Aorta (tissue), 5 donors: Measurements from ENCODE around the gene SLC35F5. TPM values are rescaled to one million over a fixed set of nuclear protein-coding genes. Genes with fewer than 3 reads are reported as not detected.
"Not testable (repeated sequence)": the region's sequence is repeated elsewhere in the genome, so short reads cannot be mapped to it uniquely, and the experiment has no call there.

ENCODE experiments used
- ATAC-seq: fragments of 200-7000 bp; cut with Tn5 transposase; one replicate; pipeline ENCODE4 v1.9.1; 2022; ENCODE audit warnings: moderate library complexity; ENCODE audit not compliant: low FRiP score
- DNase-seq, 2 donors: peaks; one replicate each; pipeline ENCODE4 v3.0.0-alpha.2; 2020
- H3K27ac ChIP-seq, 2 donors: one replicate each; pipeline ENCODE4 v1.5.1; 2013; ENCODE audit warnings: low read length in 2 of 2, mild to moderate bottlenecking in 2 of 2, moderate library complexity in 2 of 2, control low read depth in 1 of 2, inconsistent platforms in 1 of 2, low read depth in 1 of 2
- H3K27me3 ChIP-seq, 2 donors: one replicate each; pipeline ENCODE4 v1.6.1; 2013; ENCODE audit warnings: control low read depth in 1 of 2, low read length in 1 of 2, mild to moderate bottlenecking in 1 of 2, moderate library complexity in 1 of 2; ENCODE audit not compliant: insufficient read depth in 2 of 2, control insufficient read depth in 1 of 2
- H3K36me3 ChIP-seq, 2 donors: one replicate each; pipeline ENCODE4 v1.6.1; 2013; ENCODE audit warnings: control low read depth in 1 of 2, low read length in 1 of 2, mild to moderate bottlenecking in 1 of 2; ENCODE audit not compliant: insufficient read depth in 2 of 2, control insufficient read depth in 1 of 2
- H3K4me1 ChIP-seq, 2 donors: one replicate each; pipeline ENCODE4 v1.6.1; 2013; ENCODE audit warnings: low read length in 2 of 2, control low read depth in 1 of 2, mild to moderate bottlenecking in 1 of 2, moderate library complexity in 1 of 2; ENCODE audit not compliant: insufficient read depth in 2 of 2, control insufficient read depth in 1 of 2
- H3K4me3 ChIP-seq, 2 donors: one replicate each; pipeline ENCODE4 v1.5.1; 2013; ENCODE audit warnings: low read length in 2 of 2, control low read depth in 1 of 2, mild to moderate bottlenecking in 1 of 2
- H3K9me3 ChIP-seq: one replicate; pipeline ENCODE4 v1.6.1; 2013; ENCODE audit warnings: mild to moderate bottlenecking, low read length; ENCODE audit not compliant: control insufficient read depth
- WGBS, 2 donors: extraction: QIAGEN DNeasy Blood & Tissue Kit; methylation state at CpG; one replicate each; pipeline ENCODE4 v1.1.7; 2013; 5-methylcytosine and 5-hydroxymethylcytosine counted together
- intact Hi-C, 2 donors: fragments of 100-400 bp; cut with DNase I; formaldehyde crosslinking; loops; one replicate each; pipeline versions ENCODE4 v1.14.2 to v1.15.0; 2022
- polyA plus RNA-seq, 2 donors: library from polyadenylated mRNA; stranded (reverse); fragments of 200-250 nt; gene quantifications; one replicate each; pipeline ENCODE4 v1.2.3, GENCODE V29; 2013
- total RNA-seq, 2 donors: library from RNA; stranded (reverse); fragmentation: NEBNext Ultra II Directional; extraction: Animal tissue kit (Norgen Biotek cat#: 25700); gene quantifications; one replicate each; pipeline ENCODE4 v1.2.1, GENCODE V29; 2021
- donor health status: healthy with polysubstance abuse.
- donor health status: Bipolar disorder and iron deficiency.
- donor health status: DM: no; HTN: no; CAD: no.
- donor health status: DM: no; HTN: no; CAD: no.
- donor health status: DM: yes; HTN: yes; CAD: no.

Gene SLC35F5
- total and polyA plus RNA-seq, 4 donors, result 17.4 to 82.4 (median 48.0) TPM

DNA sequence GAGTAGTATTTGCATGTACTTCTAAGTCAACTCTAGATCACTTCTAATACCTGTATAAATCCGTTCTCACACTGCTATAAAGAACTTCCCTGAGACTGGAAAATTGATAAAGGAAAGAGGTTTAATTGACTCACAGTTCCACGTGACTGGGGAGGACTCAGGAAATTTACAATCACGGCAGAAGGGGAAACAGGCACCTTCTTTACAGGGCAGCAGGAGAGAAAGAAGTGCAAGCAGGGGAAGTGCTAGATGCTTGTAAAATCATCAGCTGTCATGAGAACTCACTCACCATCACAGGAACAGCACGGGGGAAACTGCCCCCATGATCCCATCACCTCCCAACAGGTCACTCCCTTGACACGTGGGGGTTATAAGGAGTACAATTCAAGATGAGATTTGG lies 24.0 kb upstream of the SLC35F5 start:
- DNase-seq (no peak), ATAC-seq (no peak)
- H3K9me3 ChIP-seq, result no peaks in the 10 kb centered on the region
- peaks cover 0 to 1% of the 10 kb centered on the region in 2 donors for H3K27me3 ChIP-seq
- peaks cover 0 to 2% of the 10 kb centered on the region in 2 donors for H3K4me1 ChIP-seq
- intact Hi-C loops, result no loop called here
- H3K4me3 ChIP-seq, result no peak overlapping the region
- H3K36me3 ChIP-seq, result no peaks in the 10 kb centered on the region
- H3K27ac ChIP-seq, result no peak overlapping the region
- WGBS, 2 donors, result 38 to 41% methylated on average over 5 of the region's 5 CpGs

GRCh38 chr2:113777371-113777770 lies 20.9 kb upstream of the SLC35F5 start:
- intact Hi-C loops, result no loop called here
- 90 to 91% methylated on average over 3 of the region's 3 CpGs for WGBS, 2 donors

DNA sequence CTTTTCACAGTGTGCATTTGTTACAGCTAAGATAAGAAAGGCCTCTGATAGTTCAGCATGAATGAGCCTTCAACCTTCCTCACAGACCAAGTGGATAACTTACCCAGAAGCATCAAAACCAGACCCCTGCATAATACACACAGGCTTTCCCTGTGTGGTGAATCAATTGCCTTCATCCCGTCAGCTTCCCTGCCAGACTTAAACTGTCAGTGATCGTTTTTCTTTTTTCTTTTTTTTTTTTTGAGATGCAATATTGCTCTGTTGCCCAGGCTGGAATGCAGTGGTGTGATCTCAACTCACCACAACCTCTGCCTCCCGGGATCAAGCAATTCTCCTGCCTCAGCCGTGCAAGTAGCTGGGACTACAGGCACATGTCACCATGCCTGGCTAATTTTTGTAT lies 20.5 kb upstream of the SLC35F5 start:
- Histone ChIP-seq H3K27me3 (no peaks in the 10 kb centered on the region), H3K4me1 (no peaks in the 10 kb centered on the region), H3K36me3 (no peaks in the 10 kb centered on the region), H3K4me3 (no peak overlapping the region), H3K27ac (no peak overlapping the region), H3K9me3 (no peaks in the 10 kb centered on the region)
- intact Hi-C loops, result no loop called here
- WGBS, 2 donors, result 34 to 38% methylated on average over 4 of the region's 4 CpGs
- DNase-seq (no peak), ATAC-seq (no peak)

More at GRCh38 chr2:113777371-113777770, 20.9 kb upstream of the SLC35F5 start:
- no peaks in the 10 kb centered on the region for H3K4me1 ChIP-seq
- H3K4me3 ChIP-seq, result no peak overlapping the region
- no peaks in the 10 kb centered on the region for H3K9me3 ChIP-seq
- no peaks in the 10 kb centered on the region for H3K27me3 ChIP-seq
- H3K36me3 ChIP-seq, result no peaks in the 10 kb centered on the region
- ATAC-seq (no peak), DNase-seq (no peak)
- no peak overlapping the region for H3K27ac ChIP-seq

GRCh38 chr2:113774616-113775015 lies 18.2 kb upstream of the SLC35F5 start:
- intact Hi-C loops, H3K4me1 ChIP-seq, H3K9me3 ChIP-seq, H3K27me3 ChIP-seq, H3K36me3 ChIP-seq, H3K4me3 ChIP-seq, DNase-seq, H3K27ac ChIP-seq, ATAC-seq: not testable (repeated sequence)
- 71 to 74% methylated on average over 6 of the region's 6 CpGs for WGBS, 2 donors

DNA sequence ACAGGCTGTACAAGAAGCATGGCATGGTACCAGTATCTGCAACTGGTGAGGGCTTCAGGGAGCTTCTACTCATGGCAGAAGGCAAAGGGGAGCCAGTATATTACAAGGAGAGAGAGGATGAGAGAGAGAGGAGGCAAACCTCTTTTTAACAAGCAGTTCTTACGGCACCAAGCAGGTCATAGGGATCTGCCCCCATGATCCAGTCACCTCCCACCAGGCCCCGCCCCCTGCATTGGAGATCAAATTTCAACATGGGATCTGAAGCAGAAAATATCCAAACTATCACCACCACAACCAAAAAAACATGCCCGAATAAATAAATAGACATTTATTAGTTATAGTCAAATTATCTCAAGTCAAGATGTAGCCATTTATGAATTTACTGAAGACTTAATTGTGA lies 14.5 kb upstream of the SLC35F5 start:
- Histone ChIP-seq H3K4me1 (no peaks in the 10 kb centered on the region), H3K27me3 (no peaks in the 10 kb centered on the region), H3K4me3 (no peak overlapping the region), H3K9me3 (no peaks in the 10 kb centered on the region), H3K27ac (no peak overlapping the region), H3K36me3 (no peaks in the 10 kb centered on the region)
- intact Hi-C loops, result no loop called here
- ATAC-seq (no peak), DNase-seq (no peak)
- WGBS, 2 donors, result 74 to 87% methylated on average over 3 of the region's 3 CpGs

DNA sequence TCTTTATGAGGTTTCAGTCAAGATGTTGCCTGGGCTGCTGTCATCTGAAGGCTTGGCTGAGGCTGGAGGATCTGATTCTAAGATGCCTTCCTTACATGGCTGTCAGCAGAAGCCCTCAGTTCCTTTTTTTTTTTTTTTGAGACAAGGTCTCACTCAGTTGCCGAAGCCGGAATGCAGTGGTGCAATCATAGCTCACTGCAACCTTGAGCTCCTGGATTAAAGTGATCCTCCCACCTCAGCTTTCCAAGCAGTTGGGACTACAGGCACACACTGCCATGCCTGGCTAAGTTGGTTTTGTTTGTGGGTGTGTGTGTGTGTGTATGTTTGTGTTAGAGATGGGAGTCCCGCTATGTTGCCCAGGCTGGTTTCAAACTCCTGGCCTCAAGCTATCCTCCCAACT lies 13.1 kb upstream of the SLC35F5 start:
- intact Hi-C loops, result no loop called here
- no peak for DNase-seq
- Histone ChIP-seq H3K4me3 (no peak overlapping the region), H3K9me3 (no peaks in the 10 kb centered on the region), H3K27ac (no peak overlapping the region), H3K36me3 (no peaks in the 10 kb centered on the region), H3K4me1 (no peaks in the 10 kb centered on the region), H3K27me3 (no peaks in the 10 kb centered on the region)
- WGBS, 2 donors, result 92 to 95% methylated on average over 3 of the region's 3 CpGs
- no peak for ATAC-seq

GRCh38 chr2:113768770-113769169 lies 12.3 kb upstream of the SLC35F5 start:
- no peak for ATAC-seq
- intact Hi-C loops, result no loop called here

DNA sequence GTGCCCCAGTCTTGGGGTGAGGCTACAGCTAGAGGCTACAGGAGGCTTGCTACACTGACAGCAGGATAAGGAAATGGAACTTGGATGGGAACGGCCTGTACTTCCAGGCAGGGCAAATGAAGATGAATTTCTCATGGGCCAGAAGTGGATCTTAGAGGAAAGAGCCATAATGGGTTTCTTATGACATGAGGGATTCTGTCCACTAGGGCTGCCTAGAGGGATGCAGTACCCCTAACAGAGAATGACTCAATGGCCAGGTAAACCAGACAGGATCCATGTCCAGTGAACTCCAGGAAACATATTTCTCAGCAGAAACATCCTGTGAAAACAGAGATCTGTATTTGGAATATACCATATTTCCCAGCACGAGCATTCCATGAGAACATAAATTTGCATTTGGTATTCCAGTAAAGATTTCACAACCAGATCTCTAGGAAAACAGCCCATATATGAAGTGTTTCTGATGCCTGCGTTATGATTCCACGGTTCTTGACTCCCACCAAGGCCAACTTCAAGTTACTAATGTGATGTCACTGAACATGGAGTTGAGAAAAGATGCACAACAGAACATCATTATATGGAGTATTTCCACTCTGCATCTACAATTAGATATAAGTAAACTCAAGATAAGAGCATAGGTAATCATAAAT lies 11.5 kb upstream of the SLC35F5 start:
- no peaks in the 10 kb centered on the region for H3K9me3 ChIP-seq
- H3K4me1 ChIP-seq, result no peaks in the 10 kb centered on the region
- intact Hi-C loops, result no loop called here
- no peak for ATAC-seq
- no peak for DNase-seq
- no peak overlapping the region for H3K4me3 ChIP-seq
- 79 to 82% methylated on average over 4 of the region's 4 CpGs for WGBS, 2 donors
- H3K27ac ChIP-seq, result no peak overlapping the region
- H3K36me3 ChIP-seq, result no peaks in the 10 kb centered on the region
- no peaks in the 10 kb centered on the region for H3K27me3 ChIP-seq

More at GRCh38 chr2:113768770-113769169, 12.3 kb upstream of the SLC35F5 start:
- Histone ChIP-seq H3K27me3 (no peaks in the 10 kb centered on the region), H3K4me1 (no peaks in the 10 kb centered on the region), H3K9me3 (no peaks in the 10 kb centered on the region), H3K4me3 (no peak overlapping the region), H3K36me3 (no peaks in the 10 kb centered on the region), H3K27ac (no peak overlapping the region)
- DNase-seq, result no peak
- 89 to 91% methylated on average over 1 of the region's 1 CpG for WGBS, 2 donors

DNA sequence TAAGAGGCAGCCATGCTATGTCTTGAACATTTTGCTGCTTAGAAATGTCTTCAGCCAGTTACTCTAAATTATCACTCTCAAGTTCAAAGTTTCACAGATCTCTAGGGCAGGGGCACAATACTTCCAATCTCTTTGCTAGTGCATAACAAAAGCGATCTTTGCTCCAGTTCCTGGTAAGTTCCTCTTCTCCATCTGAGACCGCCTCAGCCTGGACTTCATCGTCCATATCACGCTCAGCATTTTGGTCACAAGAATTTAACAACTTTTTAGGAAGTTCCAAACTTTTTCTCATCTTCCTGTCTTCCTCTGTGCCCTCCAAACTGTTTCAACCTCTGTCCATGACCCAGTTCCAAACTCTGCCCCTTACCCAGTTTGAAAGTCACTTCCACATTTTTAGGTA lies 8.8 kb upstream of the SLC35F5 start:
- no peak overlapping the region for H3K27ac ChIP-seq
- H3K4me1 ChIP-seq, result no peaks in the 10 kb centered on the region
- no peak overlapping the region for H3K4me3 ChIP-seq
- intact Hi-C loops, result no loop called here
- no peak for ATAC-seq
- no peaks in the 10 kb centered on the region for H3K36me3 ChIP-seq
- WGBS, 2 donors, result 82 to 87% methylated on average over 4 of the region's 4 CpGs
- H3K9me3 ChIP-seq, result no peaks in the 10 kb centered on the region
- no peak for DNase-seq
- no peaks in the 10 kb centered on the region for H3K27me3 ChIP-seq
